Mesenchymal stem cell (in vitro differentiated cells and primary cell): Measurements from ENCODE around the gene KIF3A.

Experiments used
- DNase-seq: peaks from one replicate; pipeline ENCODE4 v3.0.0-alpha.2; 2013
- H2AFZ ChIP-seq: one replicate; pipeline ENCODE4 v1.6.1; 2013; ENCODE audit warnings: low read depth, mild to moderate bottlenecking, control low read depth, inconsistent platforms, low read length, moderate library complexity
- H2AK5ac ChIP-seq: 2 replicates; pipeline ENCODE4 v1.6.1; 2013; ENCODE audit warnings: low read length, moderate library complexity, mild to moderate bottlenecking, inconsistent platforms; ENCODE audit not compliant: severe bottlenecking
- H2BK120ac ChIP-seq: one replicate; pipeline ENCODE4 v1.6.1; 2013; ENCODE audit warnings: low read depth, mild to moderate bottlenecking, inconsistent platforms, low read length, moderate library complexity
- H2BK12ac ChIP-seq, 2 experiments: one replicate each; pipeline ENCODE4 v1.6.1; 2013; ENCODE audit warnings: inconsistent platforms in 2 of 2, low read length in 2 of 2, mild to moderate bottlenecking in 2 of 2, moderate library complexity in 2 of 2, control low read depth in 1 of 2
- H2BK15ac ChIP-seq: one replicate; pipeline ENCODE4 v1.6.1; 2013; ENCODE audit warnings: mild to moderate bottlenecking, low read depth, inconsistent platforms; ENCODE audit not compliant: poor library complexity, severe bottlenecking
- H2BK5ac ChIP-seq: 2 replicates; pipeline ENCODE4 v1.6.1; 2013; ENCODE audit warnings: low read depth, mild to moderate bottlenecking, low read length, control low read depth, inconsistent platforms; ENCODE audit not compliant: poor library complexity, severe bottlenecking
- H3K14ac ChIP-seq, 2 experiments: one replicate each; pipeline ENCODE4 v1.6.1; 2013; ENCODE audit warnings: inconsistent platforms in 2 of 2, low read length in 2 of 2, control low read depth in 1 of 2, mild to moderate bottlenecking in 1 of 2, moderate library complexity in 1 of 2
- H3K18ac ChIP-seq, 2 experiments: one replicate each; pipeline ENCODE4 v1.6.1; 2013; ENCODE audit warnings: inconsistent platforms in 2 of 2, low read length in 2 of 2, control low read depth in 1 of 2, low read depth in 1 of 2, mild to moderate bottlenecking in 1 of 2
- H3K23ac ChIP-seq, 2 experiments: one replicate each; pipeline ENCODE4 v1.6.1; 2013; ENCODE audit warnings: inconsistent platforms in 2 of 2, low read length in 2 of 2, mild to moderate bottlenecking in 2 of 2, moderate library complexity in 2 of 2, control low read depth in 1 of 2
- H3K27ac ChIP-seq: 2 replicates; pipeline ENCODE4 v1.5.1; 2013; ENCODE audit warnings: mild to moderate bottlenecking, moderate library complexity, low read length, control low read depth, inconsistent platforms; ENCODE audit not compliant: poor library complexity, severe bottlenecking
- H3K27me3 ChIP-seq, 2 experiments: 2 replicates each; pipeline versions ENCODE4 v1.6.1 to v1.7.0; 2013; ENCODE audit warnings: low read length in 2 of 2, mild to moderate bottlenecking in 2 of 2, moderate library complexity in 2 of 2, control low read depth in 1 of 2, inconsistent platforms in 1 of 2; ENCODE audit not compliant: control insufficient read depth in 1 of 2, insufficient read depth in 1 of 2
- H3K36me3 ChIP-seq, 2 experiments: 2 replicates each; pipeline versions ENCODE4 v1.6.1 to v1.7.0; 2013; ENCODE audit warnings: low read length in 2 of 2, control low read depth in 1 of 2, inconsistent platforms in 1 of 2, low read depth in 1 of 2, mild to moderate bottlenecking in 1 of 2; ENCODE audit not compliant: insufficient read depth in 2 of 2, control insufficient read depth in 1 of 2
- H3K4ac ChIP-seq, 2 experiments: one replicate each; pipeline ENCODE4 v1.6.1; 2013; ENCODE audit warnings: inconsistent platforms in 2 of 2, low read length in 2 of 2, mild to moderate bottlenecking in 2 of 2, moderate library complexity in 2 of 2, control low read depth in 1 of 2, low read depth in 1 of 2
- H3K4me1 ChIP-seq: 2 replicates; pipeline ENCODE4 v1.6.1; 2013; ENCODE audit warnings: low read depth, low read length, control low read depth; ENCODE audit not compliant: control insufficient read depth, insufficient read depth
- H3K4me2 ChIP-seq: 2 replicates; pipeline ENCODE4 v1.6.1; 2013; ENCODE audit warnings: low read length, mild to moderate bottlenecking, inconsistent platforms; ENCODE audit not compliant: poor library complexity, severe bottlenecking
- H3K4me3 ChIP-seq, 2 experiments: 2 replicates each; pipeline versions ENCODE4 v1.5.1 to v1.7.0; 2013; ENCODE audit warnings: low read length in 2 of 2, mild to moderate bottlenecking in 2 of 2, control low read depth in 1 of 2, low read depth in 1 of 2; ENCODE audit not compliant: insufficient read depth in 1 of 2
- H3K79me1 ChIP-seq: replicated peaks from 2 replicates; pipeline ENCODE4 v1.6.1; 2013; ENCODE audit warnings: mild to moderate bottlenecking, control low read depth, low read length, inconsistent platforms; ENCODE audit not compliant: poor library complexity, severe bottlenecking
- H3K9ac ChIP-seq: 2 replicates; pipeline ENCODE4 v1.7.0; 2013; ENCODE audit warnings: mild to moderate bottlenecking, low read length, moderate library complexity
- H3K9me3 ChIP-seq: 2 replicates; pipeline ENCODE4 v1.7.0; 2013; ENCODE audit warnings: mild to moderate bottlenecking, low read length; ENCODE audit not compliant: control insufficient read depth
- H4K8ac ChIP-seq: one replicate; pipeline ENCODE4 v1.6.1; 2013; ENCODE audit warnings: inconsistent platforms, mild to moderate bottlenecking, low read length, moderate library complexity
- H4K91ac ChIP-seq: one replicate; pipeline ENCODE4 v1.6.1; 2013; ENCODE audit warnings: mild to moderate bottlenecking, low read length, inconsistent platforms
- WGBS: methylation state at CpG from one replicate; pipeline ENCODE4 v1.1.7; 2013; ENCODE audit warnings: mixed read lengths; 5-methylcytosine and 5-hydroxymethylcytosine counted together

KIF3A gene

DNA sequence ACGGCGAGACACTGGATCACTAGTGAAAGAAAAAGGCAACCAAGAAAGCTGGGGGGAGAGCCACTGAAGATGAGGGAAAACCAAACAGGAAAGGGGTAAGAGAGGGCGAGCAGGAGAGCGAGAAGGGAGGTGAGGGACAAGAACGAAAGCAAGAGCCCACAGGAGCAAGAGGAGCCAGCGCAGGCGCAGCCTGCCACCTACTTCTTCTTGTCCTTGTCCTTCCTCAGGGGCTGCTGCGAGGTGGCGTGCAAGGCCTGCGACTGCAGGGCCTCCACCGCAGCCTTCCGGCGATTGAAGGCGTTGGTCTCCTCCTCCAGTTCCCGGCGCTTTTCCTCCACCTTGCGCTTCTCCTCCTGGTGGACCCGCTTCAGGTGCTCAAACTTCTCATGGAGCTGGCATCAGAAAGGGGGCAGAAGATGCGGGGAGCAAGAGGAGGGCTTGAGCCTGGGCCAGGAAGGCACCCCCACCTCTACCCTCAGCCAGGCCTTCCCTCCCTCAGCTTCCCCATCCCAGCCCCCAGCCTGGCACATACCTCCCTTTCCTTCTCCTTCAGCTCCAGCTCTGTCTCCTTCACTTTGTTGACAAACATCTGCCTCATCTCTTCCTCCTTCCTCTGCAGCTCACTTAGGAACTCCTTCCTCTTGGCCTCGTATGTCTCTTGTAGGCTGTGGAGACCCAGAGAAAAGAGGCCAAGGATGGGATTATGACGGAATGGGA lies 23.4 kb upstream of the KIF3A start:
- H3K4me1 ChIP-seq, result peaks cover 2% of the 10 kb centered on the region
- no peak overlapping the region for H3K4ac ChIP-seq
- H3K23ac ChIP-seq, result no peak overlapping the region
- no peak overlapping the region for H2BK120ac ChIP-seq
- no peak for DNase-seq
- H3K9ac ChIP-seq, result no peak overlapping the region
- H3K27me3 ChIP-seq, result peaks cover 0 to 14% of the 10 kb centered on the region in 2 experiments
- no peak overlapping the region for H4K8ac ChIP-seq
- no peak overlapping the region for H2AK5ac ChIP-seq
- no peak overlapping the region for H3K4me3 ChIP-seq
- H3K27ac ChIP-seq, result no peak overlapping the region
- peaks cover 86 to 87% of the 10 kb centered on the region in 2 experiments for H3K36me3 ChIP-seq
- H3K9me3 ChIP-seq, result no peaks in the 10 kb centered on the region
- no peak overlapping the region for H2BK5ac ChIP-seq
- WGBS, result 97% methylated on average over 21 of the region's 21 CpGs
- H3K14ac ChIP-seq, result no peak overlapping the region
- H3K79me1 ChIP-seq, result peaks cover 13% of the 10 kb centered on the region
- no peak overlapping the region for H2BK12ac ChIP-seq
- H2BK15ac ChIP-seq, result no peak overlapping the region
- H4K91ac ChIP-seq, result no peak overlapping the region
- H2AFZ ChIP-seq, result no peak overlapping the region
- no peak overlapping the region for H3K4me2 ChIP-seq
- no peak overlapping the region for H3K18ac ChIP-seq

DNA sequence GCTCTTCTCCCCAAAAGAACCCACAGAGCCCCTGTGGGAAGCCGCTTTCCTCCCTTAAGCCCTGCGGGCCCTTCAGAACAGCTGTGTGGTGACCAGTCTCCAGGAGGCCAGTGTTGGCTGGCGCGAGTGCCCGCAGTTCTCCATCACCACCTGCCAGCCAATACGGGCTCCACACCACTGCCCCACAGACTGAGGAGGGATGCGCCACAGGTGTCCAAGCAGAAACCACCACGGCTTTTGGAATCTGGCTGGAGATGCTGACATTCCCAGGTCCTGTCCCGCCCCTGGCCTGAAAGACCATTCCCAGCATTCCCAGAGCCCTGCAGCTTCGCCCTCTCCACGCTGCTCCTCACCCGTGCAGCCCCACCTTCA lies 22.7 kb upstream of the KIF3A start:
- Histone ChIP-seq H3K4me1 (peaks cover 2% of the 10 kb centered on the region), H3K14ac (no peak overlapping the region), H3K18ac (no peak overlapping the region), H3K27ac (no peak overlapping the region), H3K4me3 (no peak overlapping the region), H3K23ac (no peak overlapping the region), H3K27me3 (peaks cover 0 to 21% of the 10 kb centered on the region in 2 experiments), H3K4ac (no peak overlapping the region), H3K4me2 (no peak overlapping the region), H2AFZ (no peak overlapping the region), H3K36me3 (peaks cover 79 to 85% of the 10 kb centered on the region in 2 experiments), H2BK5ac (no peak overlapping the region), H2AK5ac (no peak overlapping the region), H2BK120ac (no peak overlapping the region), H3K9me3 (no peaks in the 10 kb centered on the region), H3K9ac (no peak overlapping the region), H4K91ac (no peak overlapping the region), H2BK15ac (no peak overlapping the region), H4K8ac (no peak overlapping the region), H2BK12ac (no peak overlapping the region), H3K79me1 (peaks cover 6% of the 10 kb centered on the region)
- 98% methylated on average over 12 of the region's 12 CpGs for WGBS
- DNase-seq, result no peak

DNA sequence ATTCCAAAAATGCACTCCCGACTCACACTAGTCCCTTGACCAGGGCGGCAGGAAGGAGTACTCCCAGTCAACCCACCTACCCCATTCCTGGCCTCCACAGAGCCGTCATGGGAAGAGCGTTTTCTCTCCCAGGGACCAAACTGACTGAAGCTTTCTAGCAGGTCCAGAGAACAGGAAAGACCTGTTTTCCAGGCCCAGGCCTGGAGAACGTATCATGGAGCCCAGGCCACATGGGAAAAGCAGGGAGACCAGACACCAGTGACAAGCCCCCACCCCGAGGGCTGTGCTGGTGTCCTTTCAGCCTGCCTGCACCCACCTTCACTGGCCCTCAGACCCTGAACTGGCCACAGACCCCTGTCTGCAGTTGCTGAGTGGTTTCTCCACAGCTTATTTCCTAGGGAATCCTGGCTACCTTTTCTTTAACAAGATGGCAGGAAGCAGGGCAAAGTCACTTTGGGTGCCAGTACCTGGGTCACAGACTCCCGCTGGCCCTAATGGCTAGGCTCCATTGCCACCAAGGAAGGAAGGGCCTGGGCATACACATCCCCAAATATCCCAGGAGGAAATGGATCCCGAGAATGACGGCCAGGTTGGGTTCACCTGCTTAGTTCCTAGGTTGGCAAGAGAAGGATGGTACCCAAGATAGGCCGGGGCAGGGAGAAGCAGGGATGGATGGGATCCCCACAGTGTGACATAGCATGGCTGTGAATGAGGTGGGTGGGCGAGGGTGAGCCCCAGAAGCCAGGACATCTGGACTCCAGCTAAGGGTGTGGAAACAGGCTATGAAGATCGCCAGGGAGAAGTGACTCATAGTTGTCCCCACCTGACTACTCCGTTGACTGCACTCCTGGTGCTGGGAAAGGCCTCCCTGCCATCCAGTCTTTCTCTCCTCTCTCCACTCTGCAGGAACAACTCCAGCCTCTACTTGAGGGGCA lies 22.0 kb upstream of the KIF3A start:
- no peak overlapping the region for H2BK120ac ChIP-seq
- H3K9me3 ChIP-seq, result no peaks in the 10 kb centered on the region
- H2BK12ac ChIP-seq, result no peak overlapping the region
- no peak overlapping the region for H2BK5ac ChIP-seq
- H2AK5ac ChIP-seq, result no peak overlapping the region
- no peak overlapping the region for H4K8ac ChIP-seq
- H4K91ac ChIP-seq, result no peak overlapping the region
- H3K4ac ChIP-seq, result no peak overlapping the region
- no peak overlapping the region for H3K27ac ChIP-seq
- no peak overlapping the region for H2BK15ac ChIP-seq
- H3K18ac ChIP-seq, result no peak overlapping the region
- H3K4me3 ChIP-seq, result no peak overlapping the region
- H3K36me3 ChIP-seq, result peaks cover 73 to 79% of the 10 kb centered on the region in 2 experiments
- no peak overlapping the region for H3K23ac ChIP-seq
- no peak overlapping the region for H3K9ac ChIP-seq
- no peak for DNase-seq
- peaks cover 2% of the 10 kb centered on the region for H3K79me1 ChIP-seq
- H3K4me2 ChIP-seq, result no peak overlapping the region
- H2AFZ ChIP-seq, result no peak overlapping the region
- peaks cover 2% of the 10 kb centered on the region for H3K4me1 ChIP-seq
- no peak overlapping the region for H3K14ac ChIP-seq
- WGBS, result 92% methylated on average over 13 of the region's 13 CpGs
- peaks cover 0 to 26% of the 10 kb centered on the region in 2 experiments for H3K27me3 ChIP-seq

DNA sequence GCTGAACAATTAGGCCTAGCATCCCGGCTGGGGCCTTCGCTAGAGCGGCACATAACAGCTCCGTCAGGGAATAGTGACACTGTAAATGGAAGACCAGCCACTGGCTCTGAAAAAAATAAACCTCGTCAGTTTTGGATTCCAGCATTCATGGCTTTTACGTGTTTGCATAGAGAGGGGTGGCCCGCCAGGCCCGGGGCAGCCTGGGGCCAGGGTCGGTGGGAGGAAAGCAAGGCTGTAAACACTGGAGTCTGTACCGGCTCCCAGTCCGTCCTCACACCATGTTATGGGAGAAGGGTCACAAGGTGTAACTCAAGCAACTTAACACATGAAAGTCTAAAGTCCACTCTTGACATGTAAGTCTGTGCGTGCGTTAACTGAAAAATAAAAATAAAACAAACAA lies 21.1 kb upstream of the KIF3A start:
- Histone ChIP-seq H2BK12ac (no peak overlapping the region), H2BK15ac (no peak overlapping the region), H3K27me3 (peaks cover 0 to 35% of the 10 kb centered on the region in 2 experiments), H3K9me3 (no peaks in the 10 kb centered on the region), H3K4ac (no peak overlapping the region), H3K79me1 (peaks cover 2% of the 10 kb centered on the region), H2BK120ac (no peak overlapping the region), H3K4me3 (no peak overlapping the region), H4K8ac (no peak overlapping the region), H3K18ac (no peak overlapping the region), H3K14ac (no peak overlapping the region), H2BK5ac (no peak overlapping the region), H3K23ac (no peak overlapping the region), H3K9ac (no peak overlapping the region), H3K4me1 (peaks cover 7% of the 10 kb centered on the region), H3K27ac (no peak overlapping the region), H2AFZ (no peak overlapping the region), H3K4me2 (no peak overlapping the region), H3K36me3 (peaks cover 63 to 69% of the 10 kb centered on the region in 2 experiments), H2AK5ac (no peak overlapping the region), H4K91ac (no peak overlapping the region)
- WGBS, result 95% methylated on average over 13 of the region's 13 CpGs
- DNase-seq, result no peak
